GM12878 (cell line): ENCODE measurements around the gene ARHGAP6. TPM values are rescaled to one million over a fixed set of nuclear protein-coding genes. Genes with fewer than 3 reads are reported as not detected.

Source experiments
- ATAC-seq: fragments of 200-7000 bp; cut with Tn5 transposase; 3 replicates; pipeline ENCODE4 v1.9.1; 2020; ENCODE audit warnings: mild to moderate bottlenecking, moderate library complexity
- BruUV-seq: library from RNA; stranded (reverse); fragments of 400-500 nt; replicated peaks from 2 replicates; lab custom pipeline; 2021; lab: Mats Ljungman, UMichigan
- CTCF ChIA-PET: fragments of 300-600 bp; sonication (Branson Sonifier 250); formaldehyde crosslinking; extraction: SDS; loops from one replicate; lab custom pipeline; 2021; ENCODE audit warnings: inconsistent platforms; lab: Yijun Ruan, JAX
- POLR2A ChIA-PET: fragments of 350-600 bp; formaldehyde crosslinking; extraction: SDS; loops from one replicate; lab custom pipeline; 2021; ENCODE audit warnings: inconsistent platforms; lab: Charles Lee
- RAD21 ChIA-PET: fragments of 300-600 bp; sonication (Branson Sonifier 250); formaldehyde crosslinking; loops from one replicate; lab custom pipeline; 2023; ENCODE audit warnings: antibody characterized with exemption; ENCODE audit not compliant: unreplicated experiment; lab: Charles Lee
- SMC1A ChIA-PET: fragments of 300-600 bp; sonication (Branson Sonifier 250); formaldehyde crosslinking; loops from one replicate; lab custom pipeline; 2023; ENCODE audit not compliant: unreplicated experiment, uncharacterized antibody; lab: Charles Lee
- DNase-seq: peaks from one replicate; pipeline ENCODE4 v3.0.0-alpha.2; 2011; ENCODE audit warnings: low read depth, low spot score
- FAIRE-seq: peaks from 3 replicates; lab custom pipeline; 2011; peaks lifted over from hg19 to GRCh38; lab: Jason Lieb, UNC
- H2AFZ ChIP-seq: 2 replicates; pipeline ENCODE4 v1.6.0; 2011; ENCODE audit warnings: low read depth, low read length, control low read depth; ENCODE audit not compliant: control insufficient read depth
- H3K27ac ChIP-seq: 2 replicates; pipeline ENCODE4 v1.5.1; 2011; ENCODE audit warnings: control low read depth; ENCODE audit not compliant: control insufficient read depth, insufficient read depth
- H3K27me3 ChIP-seq, 2 experiments: replicated peaks in 1 of 2; 2 replicates each; pipeline versions ENCODE4 v1.6.0 to v1.6.1; 2011; ENCODE audit warnings: low read length in 1 of 2; ENCODE audit not compliant: control insufficient read depth in 2 of 2, insufficient read depth in 2 of 2
- H3K36me3 ChIP-seq, 2 experiments: 2 replicates each; pipeline ENCODE4 v1.5.1; 2011; ENCODE audit warnings: low read length in 1 of 2; ENCODE audit not compliant: control insufficient read depth in 2 of 2, insufficient read depth in 2 of 2
- H3K4me1 ChIP-seq: 2 replicates; pipeline ENCODE4 v1.6.1; 2011; ENCODE audit warnings: mild to moderate bottlenecking, low read length, moderate library complexity, mixed read lengths; ENCODE audit not compliant: control insufficient read depth, insufficient read depth
- H3K4me2 ChIP-seq: 2 replicates; pipeline ENCODE4 v1.6.0; 2011; ENCODE audit warnings: control low read depth; ENCODE audit not compliant: control insufficient read depth, insufficient read depth
- H3K4me3 ChIP-seq: fragments of 200-600 bp; sonication (generic); 2 replicates; pipeline ENCODE4 v1.5.1; 2016
- H3K79me2 ChIP-seq: 2 replicates; pipeline ENCODE4 v1.6.0; 2011; ENCODE audit warnings: low read length; ENCODE audit not compliant: control insufficient read depth, insufficient read depth
- H3K9ac ChIP-seq: 2 replicates; pipeline ENCODE4 v1.8.0; 2011; ENCODE audit warnings: low read length, control low read depth, mixed read lengths; ENCODE audit not compliant: control insufficient read depth, insufficient read depth
- H3K9me3 ChIP-seq: replicated peaks from 3 replicates; pipeline ENCODE4 v1.5.1; 2011; ENCODE audit warnings: mild to moderate bottlenecking, low read length; ENCODE audit not compliant: control insufficient read depth, insufficient read depth
- H4K20me1 ChIP-seq: 2 replicates; pipeline ENCODE4 v1.6.0; 2011; ENCODE audit not compliant: control insufficient read depth, insufficient read depth
- CBX5 ChIP-seq: sonication (generic); IDR thresholded peaks from 2 replicates; pipeline ENCODE4 v1.6.1; 2016; ENCODE audit warnings: low read depth, moderate library complexity, mild to moderate bottlenecking, inconsistent platforms
- EZH2 ChIP-seq: IDR thresholded peaks from 2 replicates; pipeline ENCODE4 v1.6.1; 2012; ENCODE audit warnings: low read depth, mild to moderate bottlenecking, control low read depth, inconsistent platforms, low read length, borderline replicate concordance; ENCODE audit not compliant: control insufficient read depth
- SMAD5 ChIP-seq: IDR thresholded peaks from 2 replicates; pipeline ENCODE4 v1.6.1; 2016; ENCODE audit warnings: antibody characterized with exemption, low read depth
- WGBS: methylation state at CpG from one replicate; pipeline ENCODE4 v1.1.6; 2016; ENCODE audit warnings: low lambda C conversion rate; ENCODE audit not compliant: insufficient replicate concordance, insufficient coverage; ENCODE audit errors: missing lambda C conversion rate; 5-methylcytosine and 5-hydroxymethylcytosine counted together
- in situ Hi-C: fragments of 300-500 bp; cut with MboI; formaldehyde crosslinking; loops from 9 replicates; pipeline ENCODE4 v1.14.3; 2018; ENCODE audit warnings: mixed read lengths
- intact Hi-C: fragments of 100-400 bp; cut with micrococcal nuclease; formaldehyde crosslinking; loops from one replicate; pipeline ENCODE4 v1.14.2; 2022; ENCODE audit not compliant: unreplicated experiment
- polyA plus RNA-seq, 11 experiments: library from polyadenylated mRNA; depleted of rRNA in 4 of 11; unstranded in 6 of 11; stranded (reverse) in 5 of 11; fragments of >200 nt; fragmentation: Nextera tagmentation in 4 of 11; fragmentation: Illumina TruSeq in 1 of 11; extraction: Ambion mirVana in 4 of 11; extraction: Trizol in 1 of 11; gene quantifications; 1 replicate in 1 of 11; 2 replicates in 10 of 11; pipeline versions ENCODE4 v1.2.1 to v1.2.3, GENCODE V29; 2011 to 2016; ENCODE audit warnings: inconsistent platforms in 2 of 11, missing spikeins in 2 of 11, low read depth in 1 of 11
- total RNA-seq, 4 experiments: library from RNA; depleted of rRNA in 3 of 4; stranded (reverse); fragments of >200 nt in 3 of 4; fragmentation: Illumina TruSeq in 1 of 4; extraction: Trizol in 1 of 4; gene quantifications; 2 replicates each; pipeline versions ENCODE4 v1.2.1 to v1.2.3, GENCODE V29; 2013 to 2021
- TF ChIP-seq, protein P1 (sequence below): fragments of 450-650 bp; IDR thresholded peaks from 2 replicates; pipeline ENCODE4 v1.6.1; 2016; ENCODE audit warnings: mild to moderate bottlenecking

Gene ARHGAP6
- total and polyA plus RNA-seq, 10 of the 15 experiments (the other 5 are each of a cell fraction or from before 2014, with no cell fraction given) = 0.20 to 1.8 (median 0.76) TPM

DNA sequence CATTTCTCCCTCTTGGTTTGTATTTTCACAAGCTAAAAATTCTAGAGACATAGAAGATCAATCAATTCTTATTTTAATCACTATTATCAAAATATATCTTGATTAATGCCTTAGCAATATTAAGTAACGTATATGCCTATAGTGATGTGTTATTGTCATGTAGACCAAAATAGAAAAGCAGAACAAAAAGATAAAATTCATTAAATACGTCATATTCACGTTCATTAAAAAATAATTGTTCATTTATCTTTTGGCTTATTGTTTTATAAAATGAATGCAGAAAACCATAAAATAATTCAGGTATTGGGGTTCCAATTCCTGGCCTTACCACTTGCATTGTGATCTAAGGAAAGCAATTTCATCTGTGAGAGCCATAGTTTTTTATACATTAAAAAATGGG lies 300.3 kb downstream of the ARHGAP6 start:
- WGBS = 21% methylated on average over 3 of the region's 3 CpGs
- in situ Hi-C loops = no loop called here
- H3K9me3 ChIP-seq = no peaks in the 10 kb centered on the region; the same call in 2 of the 3 replicates
- ChIA-PET SMC1A (interaction anchor here (0.9 kb wide), 1 partner anchor 16 kb away, joined by 3 read pairs; no protein-coding TSS in a partner anchor), RAD21 (no interaction called here), CTCF (interaction anchor here (1.4 kb wide), 1 partner anchor 16 kb away, joined by 4 read pairs; no protein-coding TSS in a partner anchor)
- H2AFZ ChIP-seq = no peak overlapping the region
- no peak overlapping the region for H3K9ac ChIP-seq
- DNase-seq = no peak
- no peaks in the 10 kb centered on the region for H3K27me3 ChIP-seq
- H3K27ac ChIP-seq = no peak overlapping the region
- no peak for TF ChIP-seq EZH2
- TF ChIP-seq, all 136 proteins: peak for 0
- intact Hi-C loops = no loop called here
- POLR2A ChIA-PET = no interaction called here
- no peak for FAIRE-seq
- Histone ChIP-seq H3K36me3 (no peaks in the 10 kb centered on the region), H3K4me1 (no peaks in the 10 kb centered on the region), H3K4me2 (no peak overlapping the region), H4K20me1 (no peaks in the 10 kb centered on the region), H3K79me2 (no peaks in the 10 kb centered on the region), H3K4me3 (no peak overlapping the region)
- no peak for ATAC-seq
- no TSS peak for BruUV-seq

- no peaks in the 10 kb centered on the region for H3K4me1 ChIP-seq
- DNase-seq (no peak), FAIRE-seq (no peak), ATAC-seq (no peak)
- no peak overlapping the region for H3K27ac ChIP-seq
- no peaks in the 10 kb centered on the region for H3K27me3 ChIP-seq
- intact Hi-C loops = no loop called here
- in situ Hi-C loops = no loop called here
- CTCF ChIA-PET = interaction anchor here (1.4 kb wide), 1 partner anchor 16 kb away, joined by 4 read pairs; no protein-coding TSS in a partner anchor
- WGBS = 83% methylated on average over 3 of the region's 3 CpGs
- no peak overlapping the region for H2AFZ ChIP-seq
- no peaks in the 10 kb centered on the region for H3K36me3 ChIP-seq
- BruUV-seq = no TSS peak
- H3K9ac ChIP-seq = no peak overlapping the region
- no peak for TF ChIP-seq CBX5
- no peak for TF ChIP-seq SMAD5
- TF ChIP-seq, protein P1, sequence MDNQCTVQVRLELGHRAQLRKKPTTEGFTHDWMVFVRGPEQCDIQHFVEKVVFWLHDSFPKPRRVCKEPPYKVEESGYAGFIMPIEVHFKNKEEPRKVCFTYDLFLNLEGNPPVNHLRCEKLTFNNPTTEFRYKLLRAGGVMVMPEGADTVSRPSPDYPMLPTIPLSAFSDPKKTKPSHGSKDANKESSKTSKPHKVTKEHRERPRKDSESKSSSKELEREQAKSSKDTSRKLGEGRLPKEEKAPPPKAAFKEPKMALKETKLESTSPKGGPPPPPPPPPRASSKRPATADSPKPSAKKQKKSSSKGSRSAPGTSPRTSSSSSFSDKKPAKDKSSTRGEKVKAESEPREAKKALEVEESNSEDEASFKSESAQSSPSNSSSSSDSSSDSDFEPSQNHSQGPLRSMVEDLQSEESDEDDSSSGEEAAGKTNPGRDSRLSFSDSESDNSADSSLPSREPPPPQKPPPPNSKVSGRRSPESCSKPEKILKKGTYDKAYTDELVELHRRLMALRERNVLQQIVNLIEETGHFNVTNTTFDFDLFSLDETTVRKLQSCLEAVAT = no peak
- no peak overlapping the region for H3K4me3 ChIP-seq
- no peak overlapping the region for H3K4me2 ChIP-seq
- RAD21 ChIA-PET = no interaction called here
- no peaks in the 10 kb centered on the region for H4K20me1 ChIP-seq
- H3K79me2 ChIP-seq = no peaks in the 10 kb centered on the region
- POLR2A ChIA-PET = no interaction called here
- SMC1A ChIA-PET = interaction anchor here (0.9 kb wide), 1 partner anchor 17 kb away, joined by 3 read pairs; no protein-coding TSS in a partner anchor
- no peaks in the 10 kb centered on the region; the same call in 2 of the 3 replicates for H3K9me3 ChIP-seq
These were observed 300.9 kb downstream of the ARHGAP6 start for GRCh38 chrX:11364835-11365234.
